Body of pancreas (tissue), 4 donors: ENCODE data around the gene SLC10A1. TPM values are rescaled to one million over a fixed set of nuclear protein-coding genes. Genes with fewer than 3 reads are reported as not detected.

Source experiments
- ATAC-seq: fragments of 150-250 bp; one replicate; pipeline ENCODE4 v1.9.1; 2016
- DNase-seq, 4 donors: peaks; one replicate each; pipeline ENCODE4 v3.0.0-alpha.2; 2019
- H3K27ac ChIP-seq, 4 donors: fragments of 200-600 bp; sonication (generic); 1 replicate in 3 of 4; 2 replicates in 1 of 4; pipeline versions ENCODE4 v1.5.1 to v1.6.1; 2016 to 2019; ENCODE audit warnings: mild to moderate bottlenecking in 1 of 4, mixed read lengths in 1 of 4, moderate library complexity in 1 of 4
- H3K27me3 ChIP-seq, 2 donors: fragments of 200-600 bp; sonication (generic); one replicate each; pipeline ENCODE4 v1.6.0; 2016; ENCODE audit warnings: mild to moderate bottlenecking in 1 of 2
- H3K36me3 ChIP-seq, 2 donors: fragments of 200-600 bp; sonication (generic); replicated peaks in 1 of 2; 2 replicates each; pipeline ENCODE4 v1.5.1; 2016; ENCODE audit warnings: low read depth in 2 of 2; ENCODE audit not compliant: insufficient read depth in 1 of 2
- H3K4me1 ChIP-seq: fragments of 200-600 bp; sonication (generic); one replicate; pipeline ENCODE4 v1.6.0; 2016
- H3K4me3 ChIP-seq, 2 donors: fragments of 200-600 bp; sonication (generic); 1 replicate in 1 of 2; 2 replicates in 1 of 2; pipeline ENCODE4 v1.5.1; 2016 to 2019
- H3K9me3 ChIP-seq, 3 donors: fragments of 200-600 bp; sonication (generic); 1 replicate in 2 of 3; 2 replicates in 1 of 3; pipeline ENCODE4 v1.5.1; 2016
- CTCF ChIP-seq, 7 experiments: fragments of 450-650 bp in 4 of 7; fragments of 200-600 bp in 3 of 7; sonication (generic) in 3 of 7; IDR thresholded peaks; one replicate each; pipeline ENCODE4 v1.5.1; 2016 to 2019; ENCODE audit warnings: antibody characterized with exemption in 7 of 7
- POLR2A ChIP-seq, 3 donors: fragments of 450-650 bp; IDR thresholded peaks; one replicate each; pipeline ENCODE4 v1.6.1; 2016; ENCODE audit warnings: antibody characterized with exemption in 3 of 3, mild to moderate bottlenecking in 2 of 3
- WGBS, 2 donors: methylation state at CpG; one replicate each; pipeline ENCODE4 v1.1.5; 2017; 5-methylcytosine and 5-hydroxymethylcytosine counted together
- intact Hi-C: fragments of 100-400 bp; cut with DNase I; formaldehyde crosslinking; loops from one replicate; pipeline ENCODE4 v1.15.1; 2023
- total RNA-seq, 2 donors: library from RNA; depleted of rRNA; stranded (reverse); fragments of >200 nt; gene quantifications; one replicate each; pipeline ENCODE4 v1.1.0, GENCODE V29; 2016

Gene SLC10A1
- total RNA-seq = not detected

DNA sequence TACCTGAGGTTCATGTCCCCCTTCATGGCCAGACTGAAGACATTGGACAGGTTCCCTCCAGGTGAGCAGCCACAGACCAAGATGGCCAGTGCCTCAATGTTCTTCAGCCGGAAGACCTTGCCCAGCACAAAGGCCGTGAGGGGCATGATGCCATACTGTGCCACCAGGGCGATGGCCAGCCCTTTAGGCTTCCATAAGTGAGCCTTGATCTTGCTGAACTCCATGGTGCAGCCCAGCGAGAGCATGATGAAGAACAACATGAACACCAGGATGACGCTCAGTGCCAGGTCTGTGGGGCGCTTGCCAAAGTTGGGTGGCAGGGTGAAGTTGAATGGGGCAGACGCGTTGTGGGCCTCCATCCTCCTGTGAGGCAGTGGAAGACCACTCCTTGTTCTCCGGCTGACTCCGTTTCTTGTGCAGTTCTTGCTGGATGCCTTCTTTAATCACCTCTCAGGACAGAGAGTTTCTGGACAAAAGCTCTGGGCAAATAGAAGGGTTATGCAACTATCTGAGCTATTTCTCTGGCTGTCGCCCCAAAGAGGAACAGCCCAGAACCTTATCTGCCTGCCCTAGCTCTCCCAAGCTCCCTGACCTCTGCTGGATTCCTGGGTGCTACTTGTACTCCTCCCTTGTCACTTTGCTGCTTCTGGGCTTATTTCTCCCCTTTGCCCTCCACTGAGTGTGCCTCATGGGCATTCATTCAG is at the start of gene SLC10A1:
Gene SLC10A1, minus strand, starts transcription at position 445 of the 704 bp plus-strand sequence. Its CDS starts 86 bp downstream, at position 359.
- no peaks in the 10 kb centered on the region for H3K36me3 ChIP-seq
- H3K9me3 ChIP-seq = no peaks in the 10 kb centered on the region
- no peak within 1 kb of the TSS for H3K4me3 ChIP-seq
- no peaks in the 10 kb centered on the region for H3K4me1 ChIP-seq
- intact Hi-C loops = no loop called here
- ATAC-seq (no peak), DNase-seq (no peak)
- no peak within 1 kb of the TSS for H3K27ac ChIP-seq
- TF ChIP-seq POLR2A (IDR thresholded peaks at IDR 0.05) = no peak
- no peak for TF ChIP-seq CTCF (IDR thresholded peaks at IDR 0.05)
- 81 to 86% methylated on average over 8 to 11 of the region's 11 CpGs for WGBS, 2 donors
- no peaks in the 10 kb centered on the region for H3K27me3 ChIP-seq

DNA sequence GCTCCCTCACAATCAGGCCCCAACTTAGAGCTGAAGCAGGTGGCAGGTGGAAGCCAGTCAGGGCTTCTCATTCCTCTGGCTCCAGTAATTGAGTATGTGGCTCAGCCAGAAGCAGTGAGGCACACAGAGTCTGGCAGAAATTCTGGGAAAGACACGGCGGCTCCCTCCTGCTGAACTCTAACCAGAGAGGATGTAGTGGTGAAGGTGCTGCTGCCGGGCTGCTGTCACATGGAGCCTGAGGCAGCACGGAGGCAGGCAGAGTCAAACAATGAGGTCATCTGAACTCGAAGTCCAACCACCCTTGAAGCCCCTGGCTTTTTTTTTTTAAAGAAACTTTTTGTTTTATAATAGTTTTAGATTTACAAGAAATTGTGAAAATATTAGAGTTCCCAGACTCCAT is 48.7 kb upstream of the SLC10A1 start:
- intact Hi-C loops = no loop called here
- Histone ChIP-seq H3K4me1 (no peaks in the 10 kb centered on the region), H3K9me3 (no peaks in the 10 kb centered on the region), H3K4me3 (no peak overlapping the region), H3K36me3 (no peaks in the 10 kb centered on the region), H3K27me3 (no peaks in the 10 kb centered on the region), H3K27ac (no peak overlapping the region)
- ATAC-seq (no peak), DNase-seq (no peak)
- TF ChIP-seq POLR2A (IDR thresholded peaks at IDR 0.05) (no peak), CTCF (IDR thresholded peaks at IDR 0.05) (no peak)
- 60% methylated on average over 5 of the region's 5 CpGs for WGBS, 2 donors

DNA sequence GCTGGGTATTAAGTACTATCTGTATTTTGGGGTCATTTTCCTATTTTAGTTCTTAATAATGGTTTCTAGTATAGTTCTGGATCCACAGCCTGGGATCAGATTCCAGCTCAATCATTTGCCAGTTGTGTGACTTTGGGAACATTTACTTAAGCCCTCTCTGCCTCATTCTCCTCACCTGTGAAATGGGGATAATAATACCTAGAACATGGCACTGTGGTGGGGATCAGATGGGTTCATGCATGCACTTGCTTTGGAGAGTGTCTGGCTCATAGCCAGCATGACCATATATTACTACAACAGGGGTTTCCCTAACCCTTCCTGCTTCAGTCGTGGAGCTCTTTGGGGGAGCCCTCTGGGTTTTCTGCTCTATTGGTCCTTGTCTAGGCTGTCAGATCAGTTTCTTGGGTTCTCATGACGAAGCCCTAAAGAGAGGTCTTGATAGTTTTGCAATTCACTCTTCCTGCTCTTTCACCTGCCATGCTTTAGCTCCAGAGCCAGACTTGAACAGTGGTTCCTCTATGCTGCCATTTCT is 48.1 kb upstream of the SLC10A1 start:
- DNase-seq (no peak), ATAC-seq (no peak)
- no peaks in the 10 kb centered on the region for H3K27me3 ChIP-seq
- H3K4me1 ChIP-seq = no peaks in the 10 kb centered on the region
- no peaks in the 10 kb centered on the region for H3K36me3 ChIP-seq
- intact Hi-C loops = no loop called here
- no peak overlapping the region for H3K4me3 ChIP-seq
- TF ChIP-seq POLR2A (IDR thresholded peaks at IDR 0.05) (no peak), CTCF (IDR thresholded peaks at IDR 0.05) (no peak)
- no peaks in the 10 kb centered on the region for H3K9me3 ChIP-seq
- no peak overlapping the region for H3K27ac ChIP-seq
- 79 to 94% methylated on average over 2 of the region's 2 CpGs for WGBS, 2 donors

DNA sequence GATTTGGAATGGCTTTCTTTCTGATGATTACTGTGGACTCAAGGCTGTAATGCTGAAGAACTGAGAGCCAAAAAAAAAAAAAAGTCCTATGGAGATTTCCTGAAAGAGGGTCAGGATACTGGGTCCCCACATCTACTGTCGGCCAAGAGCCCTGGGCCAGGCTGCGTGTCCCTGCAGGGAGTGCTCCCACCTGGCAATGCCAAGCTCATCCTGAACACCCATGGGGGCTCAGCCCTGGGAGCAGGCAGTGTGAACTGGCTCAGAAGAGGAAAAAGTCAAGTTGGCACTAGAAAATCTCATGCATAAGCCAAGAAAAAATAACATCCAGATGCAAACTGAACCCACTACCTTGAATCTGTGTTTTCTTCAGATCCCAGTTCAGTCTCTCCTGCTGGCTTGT is 47.1 kb upstream of the SLC10A1 start:
- DNase-seq = no peak
- no peaks in the 10 kb centered on the region for H3K9me3 ChIP-seq
- no peaks in the 10 kb centered on the region for H3K36me3 ChIP-seq
- 93 to 96% methylated on average over 2 of the region's 2 CpGs for WGBS, 2 donors
- no peaks in the 10 kb centered on the region for H3K27me3 ChIP-seq
- ATAC-seq = no peak
- intact Hi-C loops = no loop called here
- TF ChIP-seq POLR2A (IDR thresholded peaks at IDR 0.05) (no peak), CTCF (IDR thresholded peaks at IDR 0.05) (no peak)
- H3K27ac ChIP-seq = no peak overlapping the region
- no peak overlapping the region for H3K4me3 ChIP-seq
- H3K4me1 ChIP-seq = no peaks in the 10 kb centered on the region
